T-helper 1 cell treated with Interleukin-12 subunit alpha and Interleukin-12 subunit beta and Interleukin-4 antibody, amounts not matched to agents 30 μg/mL and 1 μg/mL, for 36 hours (primary cell): Measurements from ENCODE around the gene ALCAM.

Source experiments
- H3K27ac Mint-ChIP-seq: one replicate; pipeline ENCODE4 v1.8.0; 2021; ENCODE audit warnings: mild to moderate bottlenecking, mixed read lengths
- H3K27me3 Mint-ChIP-seq: one replicate; pipeline ENCODE4 v1.8.0; 2021; ENCODE audit warnings: low read depth, mixed read lengths
- H3K36me3 Mint-ChIP-seq: one replicate; pipeline ENCODE4 v1.8.0; 2021; ENCODE audit warnings: low read depth, mixed read lengths
- H3K4me1 Mint-ChIP-seq: one replicate; pipeline ENCODE4 v1.8.0; 2021; ENCODE audit warnings: low read depth, mixed read lengths
- H3K4me3 Mint-ChIP-seq: one replicate; pipeline ENCODE4 v1.8.0; 2021; ENCODE audit warnings: mild to moderate bottlenecking, moderate library complexity, mixed read lengths
- H3K9me3 Mint-ChIP-seq: one replicate; pipeline ENCODE4 v1.8.0; 2021; ENCODE audit warnings: mixed read lengths

The ALCAM gene

DNA sequence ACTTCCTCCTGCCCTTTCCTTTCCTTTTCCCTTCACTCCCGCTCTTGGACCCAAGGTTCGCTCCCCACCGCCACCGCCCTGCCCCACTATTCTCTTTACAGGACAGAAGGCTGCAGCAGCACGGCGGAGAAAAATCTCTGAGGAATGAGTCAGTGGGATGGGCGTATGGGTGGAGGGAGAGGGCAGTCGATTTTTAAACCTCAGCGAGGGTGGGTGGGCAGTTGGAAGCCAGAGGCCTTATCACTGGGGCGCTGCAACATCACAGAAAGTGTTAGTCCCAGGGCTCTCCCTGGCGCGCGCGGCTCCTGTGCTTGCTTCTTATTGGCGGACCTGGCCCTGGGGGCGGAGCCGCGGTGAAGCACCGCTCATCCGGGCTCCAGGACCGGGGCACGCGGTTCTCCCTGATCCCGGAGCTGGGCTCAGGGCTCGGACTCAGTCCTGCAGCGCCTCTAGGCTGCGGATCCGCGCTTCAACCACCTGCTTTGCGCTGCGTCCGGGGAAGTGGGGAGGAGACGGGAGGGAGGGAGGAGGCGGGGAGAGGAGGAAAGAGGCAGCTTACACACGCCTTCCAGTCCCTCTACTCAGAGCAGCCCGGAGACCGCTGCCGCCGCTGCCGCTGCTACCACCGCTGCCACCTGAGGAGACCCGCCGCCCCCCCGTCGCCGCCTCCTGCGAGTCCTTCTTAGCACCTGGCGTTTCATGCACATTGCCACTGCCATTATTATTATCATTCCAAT is at the start of gene ALCAM:
TSS of gene ALCAM (plus strand) at position 584 of the 737 bp plus-strand sequence.
- Mint-ChIP-seq H3K9me3 (no peaks in the 10 kb centered on the region), H3K36me3 (no peaks in the 10 kb centered on the region), H3K4me3 (peak within 1 kb of the TSS; percentile 97), H3K4me1 (peaks cover 30% of the 10 kb centered on the region), H3K27me3 (peaks cover 23% of the 10 kb centered on the region), H3K27ac (peak within 1 kb of the TSS; percentile 97)

GRCh38 chr3:105317841-105318240 is 48.9 kb upstream of the ALCAM start:
- Mint-ChIP-seq H3K27ac (no peak overlapping the region), H3K36me3 (no peaks in the 10 kb centered on the region)

DNA sequence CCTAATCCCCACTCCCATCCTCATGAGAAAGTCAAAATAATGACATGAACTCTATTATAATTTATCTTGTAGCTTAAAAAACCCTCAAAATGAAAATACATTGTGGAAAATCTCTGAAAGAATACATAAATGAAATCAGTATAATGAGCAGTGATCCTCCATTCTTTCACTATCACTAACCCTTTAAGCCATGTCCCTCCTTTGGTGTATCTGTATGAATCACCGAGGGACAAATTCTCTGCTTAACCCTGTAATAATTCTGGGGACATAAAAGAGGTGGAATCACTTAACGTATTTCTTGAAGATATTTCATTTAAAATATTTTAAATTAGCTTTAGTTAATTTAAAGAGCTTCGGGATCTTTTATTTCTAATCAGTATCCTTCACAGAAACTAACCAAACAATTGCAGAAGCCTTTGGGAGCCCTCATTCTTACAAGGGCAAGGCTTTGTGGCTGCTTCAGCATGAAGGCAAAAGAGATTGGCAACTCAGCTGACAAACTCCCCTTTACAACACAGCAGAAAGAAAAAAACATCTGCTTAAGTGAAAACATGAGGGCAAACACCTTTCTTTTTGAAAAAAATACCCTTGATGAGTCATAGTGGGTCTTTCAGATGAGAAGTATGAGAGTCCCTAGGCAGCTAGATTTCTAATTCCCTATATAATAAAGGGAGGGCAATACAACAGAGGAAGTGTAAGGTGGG is 44.0 kb upstream of the ALCAM start:
- H3K4me1 Mint-ChIP-seq, result no peaks in the 10 kb centered on the region
- no peak overlapping the region for H3K27ac Mint-ChIP-seq
- peaks cover 5% of the 10 kb centered on the region for H3K27me3 Mint-ChIP-seq
- H3K4me3 Mint-ChIP-seq, result no peak overlapping the region
- no peaks in the 10 kb centered on the region for H3K36me3 Mint-ChIP-seq
- H3K9me3 Mint-ChIP-seq, result no peaks in the 10 kb centered on the region

More at GRCh38 chr3:105317841-105318240, 48.9 kb upstream of the ALCAM start:
- no peaks in the 10 kb centered on the region for H3K4me1 Mint-ChIP-seq
- H3K4me3 Mint-ChIP-seq, result no peak overlapping the region
- H3K27me3 Mint-ChIP-seq, result peaks cover 5% of the 10 kb centered on the region
- no peaks in the 10 kb centered on the region for H3K9me3 Mint-ChIP-seq

DNA sequence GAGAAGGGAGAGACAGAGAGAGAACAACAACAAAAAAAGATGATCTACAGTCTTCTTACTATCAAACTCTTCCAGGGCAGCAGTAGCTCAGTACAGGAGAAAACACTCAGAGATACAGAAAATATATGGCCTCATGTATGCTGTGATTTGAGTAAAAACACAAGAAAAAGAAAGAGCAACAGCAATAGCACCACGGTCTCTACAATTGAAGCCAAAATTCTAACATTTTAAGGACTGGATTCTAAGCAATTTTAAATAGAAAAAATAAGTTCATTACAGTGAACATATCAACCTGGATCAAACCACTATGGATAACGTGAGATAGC is 43.5 kb upstream of the ALCAM start:
- Mint-ChIP-seq H3K4me3 (no peak overlapping the region), H3K4me1 (no peaks in the 10 kb centered on the region), H3K36me3 (no peaks in the 10 kb centered on the region), H3K27me3 (peaks cover under 1% of the 10 kb centered on the region), H3K27ac (no peak overlapping the region), H3K9me3 (no peaks in the 10 kb centered on the region)

- Mint-ChIP-seq H3K9me3 (no peaks in the 10 kb centered on the region), H3K4me1 (no peaks in the 10 kb centered on the region), H3K4me3 (no peak overlapping the region), H3K27ac (no peak overlapping the region), H3K36me3 (no peaks in the 10 kb centered on the region), H3K27me3 (no peaks in the 10 kb centered on the region)
Measured at GRCh38 chr3:105324951-105325350, 41.8 kb upstream of the ALCAM start.

DNA sequence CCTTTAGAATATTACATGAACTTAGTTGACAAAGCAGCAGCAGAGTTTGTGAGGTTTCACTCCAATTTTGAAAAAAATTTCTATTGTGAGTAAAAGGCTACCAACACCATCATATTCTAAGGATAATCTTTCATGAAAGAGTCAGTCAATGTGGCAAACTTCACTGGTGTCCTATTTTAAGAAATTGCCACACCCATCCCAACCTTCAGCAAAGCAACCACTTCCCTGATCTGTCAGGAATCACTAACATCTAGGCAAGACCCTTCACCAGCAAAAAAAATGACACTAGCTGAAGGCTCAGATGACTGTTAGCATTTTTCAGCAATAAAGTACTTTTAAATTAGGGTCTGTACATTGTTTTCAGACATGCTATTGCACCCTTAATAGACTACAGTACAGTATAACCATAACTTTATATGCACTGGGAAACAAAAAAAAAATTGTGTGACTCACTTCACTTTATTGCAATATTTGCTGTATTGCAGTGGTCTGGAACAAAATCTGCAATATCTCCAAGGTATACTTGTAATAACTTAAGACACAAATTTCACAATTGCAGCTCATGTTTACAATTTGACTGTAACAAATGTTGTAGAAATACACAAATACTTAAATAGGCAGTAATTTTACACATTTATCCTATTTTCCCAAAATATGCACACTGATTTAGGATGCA is 38.9 kb upstream of the ALCAM start:
- H3K4me3 Mint-ChIP-seq, result no peak overlapping the region
- H3K27me3 Mint-ChIP-seq, result peaks cover 7% of the 10 kb centered on the region
- H3K4me1 Mint-ChIP-seq, result no peaks in the 10 kb centered on the region
- no peak overlapping the region for H3K27ac Mint-ChIP-seq
- H3K36me3 Mint-ChIP-seq, result no peaks in the 10 kb centered on the region
- no peaks in the 10 kb centered on the region for H3K9me3 Mint-ChIP-seq

- H3K4me1 Mint-ChIP-seq, result no peaks in the 10 kb centered on the region
Measured at GRCh38 chr3:105328338-105328730, 38.4 kb upstream of the ALCAM start.

GRCh38 chr3:105332961-105333360 is 33.7 kb upstream of the ALCAM start:
- H3K9me3 Mint-ChIP-seq, result no peaks in the 10 kb centered on the region
- H3K27ac Mint-ChIP-seq, result no peak overlapping the region
- H3K27me3 Mint-ChIP-seq, result peaks cover 11% of the 10 kb centered on the region
- H3K4me3 Mint-ChIP-seq, result no peak overlapping the region
- H3K4me1 Mint-ChIP-seq, result peaks cover 3% of the 10 kb centered on the region
- H3K36me3 Mint-ChIP-seq, result no peaks in the 10 kb centered on the region

More at GRCh38 chr3:105328338-105328730, 38.4 kb upstream of the ALCAM start:
- no peak overlapping the region for H3K27ac Mint-ChIP-seq
- no peaks in the 10 kb centered on the region for H3K36me3 Mint-ChIP-seq
- H3K9me3 Mint-ChIP-seq, result no peaks in the 10 kb centered on the region
- no peak overlapping the region for H3K4me3 Mint-ChIP-seq
- peaks cover 7% of the 10 kb centered on the region for H3K27me3 Mint-ChIP-seq

DNA sequence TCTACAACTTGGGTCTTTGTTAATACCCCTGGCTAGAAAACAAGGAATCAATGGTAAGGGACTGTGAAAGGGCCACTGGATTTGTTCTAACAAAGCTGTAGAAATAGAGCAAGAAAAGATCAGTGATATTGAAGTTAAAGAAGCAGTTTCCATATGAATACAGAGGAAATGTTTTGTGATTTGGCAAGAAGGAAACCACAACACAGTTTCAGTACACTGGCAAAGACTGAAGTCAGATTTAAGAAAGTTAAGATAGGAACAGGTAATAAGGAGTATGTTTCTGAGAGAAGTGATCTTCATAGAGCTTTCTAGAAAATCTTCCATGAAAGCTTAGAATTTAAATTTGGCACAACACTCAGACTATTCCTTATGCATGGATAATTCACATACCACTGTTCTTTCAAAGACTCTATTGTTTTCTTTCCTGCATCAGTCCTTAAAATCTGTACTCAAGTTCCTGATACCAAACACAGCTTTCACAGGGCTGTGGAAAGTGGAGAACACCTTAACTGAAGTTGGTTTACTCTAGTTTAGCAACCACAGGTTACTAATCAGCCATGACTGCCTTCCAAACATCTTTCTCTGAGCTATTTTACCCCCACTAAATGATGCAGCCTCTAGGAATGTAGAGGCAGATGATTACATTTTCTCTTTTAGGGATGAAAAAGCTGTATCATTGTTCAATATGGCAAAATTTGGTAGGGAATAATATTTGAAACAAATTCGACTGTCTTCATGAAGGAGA is 32.4 kb upstream of the ALCAM start:
- Mint-ChIP-seq H3K9me3 (no peaks in the 10 kb centered on the region), H3K36me3 (no peaks in the 10 kb centered on the region), H3K4me3 (no peak overlapping the region), H3K4me1 (peaks cover 3% of the 10 kb centered on the region), H3K27ac (no peak overlapping the region), H3K27me3 (peaks cover 11% of the 10 kb centered on the region)

DNA sequence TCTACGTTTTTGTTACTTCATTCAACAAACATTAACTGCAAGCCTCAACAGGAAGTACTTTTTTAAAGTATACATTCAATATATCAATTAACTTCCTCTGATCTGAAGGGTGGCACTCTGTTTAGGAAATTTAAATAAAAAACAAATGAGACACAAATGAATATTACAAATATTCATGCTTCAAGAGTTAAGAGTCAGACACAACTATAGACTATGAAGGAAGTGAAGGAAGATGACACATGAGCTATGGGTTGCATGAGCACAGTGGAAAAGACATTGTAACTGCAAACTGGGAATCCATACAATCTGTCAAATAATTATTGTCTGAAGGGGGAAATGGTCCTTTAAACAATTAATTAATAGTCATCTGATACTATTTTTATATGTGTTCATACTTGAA is 26.8 kb upstream of the ALCAM start:
- no peaks in the 10 kb centered on the region for H3K36me3 Mint-ChIP-seq
- peaks cover 17% of the 10 kb centered on the region for H3K27me3 Mint-ChIP-seq
- H3K27ac Mint-ChIP-seq, result no peak overlapping the region
- H3K4me3 Mint-ChIP-seq, result no peak overlapping the region
- H3K4me1 Mint-ChIP-seq, result no peaks in the 10 kb centered on the region
- no peaks in the 10 kb centered on the region for H3K9me3 Mint-ChIP-seq

- H3K27me3 Mint-ChIP-seq, result peaks cover 17% of the 10 kb centered on the region
- H3K36me3 Mint-ChIP-seq, result no peaks in the 10 kb centered on the region
- no peak overlapping the region for H3K4me3 Mint-ChIP-seq
- no peaks in the 10 kb centered on the region for H3K9me3 Mint-ChIP-seq
- no peak overlapping the region for H3K27ac Mint-ChIP-seq
- H3K4me1 Mint-ChIP-seq, result no peaks in the 10 kb centered on the region
Measured at GRCh38 chr3:105343991-105344390, 22.7 kb upstream of the ALCAM start.

DNA sequence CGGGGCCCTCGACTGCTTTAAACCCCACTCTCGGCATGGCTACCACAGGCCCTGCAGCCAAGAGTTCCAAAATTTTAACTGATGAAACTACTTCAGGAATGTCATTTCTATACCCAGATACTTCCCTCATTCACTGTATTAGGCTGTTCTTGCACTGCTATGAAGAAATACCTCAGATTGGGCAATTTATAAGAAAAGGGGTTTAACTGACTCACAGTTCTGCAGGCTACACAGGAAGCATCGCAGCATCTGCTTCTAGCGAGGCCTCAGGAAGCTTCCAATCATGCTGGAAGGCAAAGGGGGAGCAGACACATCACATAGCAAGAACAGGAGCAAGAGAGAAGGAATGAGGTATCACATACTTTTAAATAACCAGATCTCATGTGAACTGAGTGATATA is 21.6 kb upstream of the ALCAM start:
- Mint-ChIP-seq H3K36me3 (no peaks in the 10 kb centered on the region), H3K27me3 (peaks cover 24% of the 10 kb centered on the region), H3K9me3 (no peaks in the 10 kb centered on the region), H3K4me3 (no peak overlapping the region), H3K27ac (no peak overlapping the region), H3K4me1 (no peaks in the 10 kb centered on the region)

DNA sequence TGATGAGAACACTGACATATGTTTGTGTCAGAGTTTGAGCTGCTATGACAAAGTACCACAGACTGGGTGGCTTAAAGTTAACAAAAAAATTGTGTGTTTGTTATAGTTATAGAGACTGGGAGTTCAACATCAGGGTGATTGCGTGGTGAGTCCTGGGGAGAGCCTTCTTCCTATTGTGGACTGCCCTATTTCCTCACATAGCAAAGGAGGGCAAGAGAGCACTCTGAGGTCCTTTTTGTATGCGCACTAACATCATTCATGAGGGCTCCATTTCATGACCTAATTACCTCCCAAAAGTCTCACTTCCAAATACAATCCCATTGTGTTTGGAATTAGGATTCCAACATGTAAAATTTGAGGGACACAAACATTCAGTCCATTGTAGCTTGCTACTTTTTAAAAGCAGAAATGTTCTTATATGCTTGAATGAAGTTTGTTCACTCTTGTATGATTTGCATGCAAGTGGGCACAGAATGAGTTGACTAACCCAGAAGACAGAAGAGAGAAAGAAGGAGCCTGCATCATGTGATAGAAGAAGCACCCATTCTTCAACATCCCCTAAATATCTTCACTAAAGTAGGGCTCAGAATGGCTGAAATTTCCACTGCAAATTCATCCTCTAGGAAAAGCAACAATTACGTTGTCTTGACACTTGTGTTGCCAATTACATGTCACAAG is 18.9 kb upstream of the ALCAM start:
- Mint-ChIP-seq H3K27me3 (peaks cover 35% of the 10 kb centered on the region), H3K36me3 (no peaks in the 10 kb centered on the region)

GRCh38 chr3:105348307-105348706 is 18.4 kb upstream of the ALCAM start:
- H3K4me1 Mint-ChIP-seq, result no peaks in the 10 kb centered on the region
- H3K27me3 Mint-ChIP-seq, result peaks cover 39% of the 10 kb centered on the region
- H3K9me3 Mint-ChIP-seq, result no peaks in the 10 kb centered on the region
- no peaks in the 10 kb centered on the region for H3K36me3 Mint-ChIP-seq
- no peak overlapping the region for H3K27ac Mint-ChIP-seq
- H3K4me3 Mint-ChIP-seq, result no peak overlapping the region

More for the DNA sequence above, 18.9 kb upstream of the ALCAM start:
- no peaks in the 10 kb centered on the region for H3K9me3 Mint-ChIP-seq
- H3K4me1 Mint-ChIP-seq, result no peaks in the 10 kb centered on the region
- no peak overlapping the region for H3K4me3 Mint-ChIP-seq
- no peak overlapping the region for H3K27ac Mint-ChIP-seq
